DND-41 (cell line): ENCODE results near the gene MSI2.
"Not testable (repeated sequence)": the region's sequence is repeated elsewhere in the genome, so short reads cannot be mapped to it uniquely, and the experiment has no call there.

Source experiments
- ATAC-seq: fragments of 200-7000 bp; cut with Tn5 transposase; 3 replicates; pipeline ENCODE4 v1.9.1; 2021; ENCODE audit warnings: low read depth; ENCODE audit not compliant: insufficient read depth
- DNase-seq: peaks from one replicate; pipeline ENCODE4 v3.0.0-alpha.2; 2020
- H2AFZ ChIP-seq: 2 replicates; pipeline ENCODE4 v1.6.0; 2012; ENCODE audit warnings: low read depth, low read length
- H3K27ac ChIP-seq: 2 replicates; pipeline ENCODE4 v1.5.1; 2012; ENCODE audit warnings: low read length, inconsistent platforms
- H3K27me3 ChIP-seq: fragments of 200-600 bp; sonication (generic); 2 replicates; pipeline ENCODE4 v1.6.0; 2012; ENCODE audit warnings: low read length, mild to moderate bottlenecking, inconsistent platforms; ENCODE audit not compliant: insufficient read depth, poor library complexity
- H3K36me3 ChIP-seq: 2 replicates; pipeline ENCODE4 v1.5.1; 2012; ENCODE audit warnings: low read length, inconsistent platforms; ENCODE audit not compliant: insufficient read depth
- H3K4me1 ChIP-seq: 2 replicates; pipeline ENCODE4 v1.5.1; 2012; ENCODE audit warnings: mild to moderate bottlenecking, low read length; ENCODE audit not compliant: insufficient read depth
- H3K4me2 ChIP-seq: 2 replicates; pipeline ENCODE4 v1.6.0; 2012; ENCODE audit warnings: mild to moderate bottlenecking, moderate library complexity, low read length, inconsistent platforms; ENCODE audit not compliant: insufficient read depth
- H3K4me3 ChIP-seq, 2 experiments: fragments of 200-600 bp in 1 of 2; shearing (Covaris generic) in 1 of 2; 2 replicates each; pipeline ENCODE4 v1.5.1; 2012 to 2016; ENCODE audit warnings: inconsistent platforms in 2 of 2, low read length in 2 of 2, mild to moderate bottlenecking in 2 of 2, low read depth in 1 of 2, moderate library complexity in 1 of 2
- H3K79me2 ChIP-seq: 2 replicates; pipeline ENCODE4 v1.6.0; 2012; ENCODE audit warnings: low read length, inconsistent platforms; ENCODE audit not compliant: insufficient read depth
- H3K9ac ChIP-seq: 2 replicates; pipeline ENCODE4 v1.6.0; 2012; ENCODE audit warnings: low read depth, mild to moderate bottlenecking, inconsistent platforms, low read length, moderate library complexity
- H3K9me3 ChIP-seq: 2 replicates; pipeline ENCODE4 v1.5.1; 2012; ENCODE audit warnings: low read length, moderate library complexity, mild to moderate bottlenecking, inconsistent platforms; ENCODE audit not compliant: insufficient read depth, severe bottlenecking
- H4K20me1 ChIP-seq: 2 replicates; pipeline ENCODE4 v1.6.0; 2012; ENCODE audit warnings: low read length; ENCODE audit not compliant: insufficient read depth
- EZH2 ChIP-seq: IDR thresholded peaks from 3 replicates; pipeline ENCODE4 v1.6.1; 2012; ENCODE audit warnings: borderline replicate concordance, low read depth, mild to moderate bottlenecking, moderate library complexity, low read length, inconsistent platforms; ENCODE audit not compliant: severe bottlenecking
- TF ChIP-seq, protein P1 (sequence below): IDR thresholded peaks from 2 replicates; pipeline ENCODE4 v1.5.1; 2012; ENCODE audit warnings: borderline replicate concordance, low read length, moderate library complexity, mild to moderate bottlenecking; ENCODE audit not compliant: poor library complexity, severe bottlenecking; ENCODE audit errors: extremely low read depth

The MSI2 gene

DNA sequence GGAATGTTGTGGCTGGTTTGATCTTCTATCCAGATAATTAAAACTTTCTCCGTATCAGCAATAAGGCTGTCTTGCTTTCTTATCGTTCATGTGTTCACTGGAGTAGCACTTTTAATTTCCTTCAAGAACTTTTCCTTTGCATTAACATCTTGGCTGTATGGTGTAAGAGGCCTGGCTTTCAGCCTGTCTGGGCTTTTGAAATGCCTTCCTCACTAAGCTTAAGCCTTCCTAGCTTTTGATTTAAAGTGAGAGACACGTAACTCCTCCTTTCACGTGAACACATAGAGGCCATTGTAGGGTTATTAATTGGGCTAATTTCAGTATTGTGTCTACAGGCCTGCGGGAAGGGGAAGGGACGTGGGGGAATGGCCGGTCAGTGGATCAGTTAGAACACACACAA lies 42.9 kb downstream of the MSI2 start:
- peaks cover 100% of the 10 kb centered on the region for H3K79me2 ChIP-seq

DNA sequence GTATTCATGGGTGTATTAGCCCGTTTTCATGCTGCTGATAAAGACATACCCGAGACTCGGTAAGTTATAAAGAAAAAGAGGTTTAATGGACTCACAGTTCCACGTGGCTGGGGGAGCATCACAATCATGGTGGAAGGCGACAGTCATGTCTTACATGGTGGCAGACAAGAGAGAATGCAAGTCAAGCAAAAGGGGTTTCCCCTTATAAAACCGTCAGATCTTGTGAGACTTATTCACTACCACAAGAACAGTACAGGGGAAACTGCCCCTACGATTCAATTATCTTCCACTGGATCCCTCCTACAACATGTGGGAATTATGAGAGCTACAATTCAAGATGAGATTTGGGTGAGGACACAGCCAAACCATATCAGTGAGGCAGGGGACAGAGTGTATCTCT lies 44.3 kb downstream of the MSI2 start:
- H3K9ac ChIP-seq, ATAC-seq, H3K9me3 ChIP-seq, H2AFZ ChIP-seq, H3K4me3 ChIP-seq, H3K4me2 ChIP-seq, H3K27me3 ChIP-seq, DNase-seq: not testable (repeated sequence)
- H4K20me1 ChIP-seq: peaks cover 74% of the 10 kb centered on the region
- peaks cover 94% of the 10 kb centered on the region for H3K36me3 ChIP-seq
- peaks cover 100% of the 10 kb centered on the region for H3K79me2 ChIP-seq
- peaks cover 18% of the 10 kb centered on the region; the same call in 1 of the 2 replicates for H3K4me1 ChIP-seq
- H3K27ac ChIP-seq: peak overlapping the region; percentile 2; the same call in 1 of the 2 replicates

More for the DNA sequence above, 42.9 kb downstream of the MSI2 start:
- DNase-seq (no peak), ATAC-seq (no peak)
- peak overlapping the region; percentile 48 for H3K27ac ChIP-seq
- H3K4me1 ChIP-seq: peaks cover 28% of the 10 kb centered on the region
- no peak overlapping the region for H3K4me3 ChIP-seq
- no peak overlapping the region for H3K4me2 ChIP-seq
- peaks cover 73% of the 10 kb centered on the region for H4K20me1 ChIP-seq
- H3K9me3 ChIP-seq: peaks cover 5% of the 10 kb centered on the region
- H3K36me3 ChIP-seq: peaks cover 96% of the 10 kb centered on the region
- H2AFZ ChIP-seq: no peak overlapping the region
- no peak overlapping the region for H3K9ac ChIP-seq
- H3K27me3 ChIP-seq: no peaks in the 10 kb centered on the region
- no peak for TF ChIP-seq EZH2
- TF ChIP-seq, protein P1, sequence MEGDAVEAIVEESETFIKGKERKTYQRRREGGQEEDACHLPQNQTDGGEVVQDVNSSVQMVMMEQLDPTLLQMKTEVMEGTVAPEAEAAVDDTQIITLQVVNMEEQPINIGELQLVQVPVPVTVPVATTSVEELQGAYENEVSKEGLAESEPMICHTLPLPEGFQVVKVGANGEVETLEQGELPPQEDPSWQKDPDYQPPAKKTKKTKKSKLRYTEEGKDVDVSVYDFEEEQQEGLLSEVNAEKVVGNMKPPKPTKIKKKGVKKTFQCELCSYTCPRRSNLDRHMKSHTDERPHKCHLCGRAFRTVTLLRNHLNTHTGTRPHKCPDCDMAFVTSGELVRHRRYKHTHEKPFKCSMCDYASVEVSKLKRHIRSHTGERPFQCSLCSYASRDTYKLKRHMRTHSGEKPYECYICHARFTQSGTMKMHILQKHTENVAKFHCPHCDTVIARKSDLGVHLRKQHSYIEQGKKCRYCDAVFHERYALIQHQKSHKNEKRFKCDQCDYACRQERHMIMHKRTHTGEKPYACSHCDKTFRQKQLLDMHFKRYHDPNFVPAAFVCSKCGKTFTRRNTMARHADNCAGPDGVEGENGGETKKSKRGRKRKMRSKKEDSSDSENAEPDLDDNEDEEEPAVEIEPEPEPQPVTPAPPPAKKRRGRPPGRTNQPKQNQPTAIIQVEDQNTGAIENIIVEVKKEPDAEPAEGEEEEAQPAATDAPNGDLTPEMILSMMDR: no peak

DNA sequence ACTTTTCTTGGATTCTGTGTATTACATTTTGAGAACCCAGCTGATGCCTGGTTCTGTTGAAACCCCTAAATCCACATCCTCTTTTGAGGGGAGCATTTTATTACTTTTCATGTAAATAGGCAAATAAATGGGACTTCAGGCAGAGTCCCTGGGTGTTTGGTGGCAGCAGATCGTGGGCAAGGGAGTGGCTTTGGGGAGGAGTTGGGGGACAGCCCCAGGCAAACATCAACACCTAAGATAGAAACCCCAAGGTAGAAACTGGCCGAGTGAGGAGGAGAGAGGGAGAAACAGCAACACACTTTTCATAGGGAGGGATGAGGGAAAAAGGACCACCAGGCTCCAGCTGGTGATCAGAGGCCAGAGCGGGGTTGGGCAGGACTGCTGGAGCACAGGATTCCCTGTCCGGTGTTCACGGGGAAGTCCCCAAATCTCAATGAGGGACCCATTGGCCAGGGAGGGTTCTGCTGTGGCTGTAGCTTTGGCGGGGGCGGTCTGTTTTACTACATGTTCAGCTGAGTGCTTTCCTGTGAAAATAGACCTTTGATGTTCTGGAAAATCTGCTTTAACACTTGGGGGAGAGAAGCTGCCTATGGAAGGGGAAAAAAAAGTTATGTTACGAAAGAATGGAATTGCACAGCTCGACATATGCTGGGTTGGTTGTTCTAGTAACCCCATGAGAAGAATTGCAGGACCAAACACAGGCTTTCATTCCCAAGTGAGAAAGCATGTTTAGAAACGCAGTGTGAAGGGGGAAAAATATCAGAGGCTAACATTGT lies 46.6 kb downstream of the MSI2 start:
- H4K20me1 ChIP-seq: peaks cover 89% of the 10 kb centered on the region
- no peak for TF ChIP-seq EZH2
- TF ChIP-seq, protein P1: no peak
- peaks cover 94% of the 10 kb centered on the region for H3K36me3 ChIP-seq
- H3K4me1 ChIP-seq: peaks cover 18% of the 10 kb centered on the region; the same call in 1 of the 2 replicates
- H3K9ac ChIP-seq: no peak overlapping the region
- no peak overlapping the region for H2AFZ ChIP-seq
- ATAC-seq (no peak), DNase-seq (no peak)
- H3K27me3 ChIP-seq: no peaks in the 10 kb centered on the region
- no peaks in the 10 kb centered on the region for H3K9me3 ChIP-seq
- peak overlapping the region; percentile 43 for H3K27ac ChIP-seq
- H3K4me3 ChIP-seq: no peak overlapping the region
- H3K4me2 ChIP-seq: no peak overlapping the region
- peaks cover 100% of the 10 kb centered on the region for H3K79me2 ChIP-seq

DNA sequence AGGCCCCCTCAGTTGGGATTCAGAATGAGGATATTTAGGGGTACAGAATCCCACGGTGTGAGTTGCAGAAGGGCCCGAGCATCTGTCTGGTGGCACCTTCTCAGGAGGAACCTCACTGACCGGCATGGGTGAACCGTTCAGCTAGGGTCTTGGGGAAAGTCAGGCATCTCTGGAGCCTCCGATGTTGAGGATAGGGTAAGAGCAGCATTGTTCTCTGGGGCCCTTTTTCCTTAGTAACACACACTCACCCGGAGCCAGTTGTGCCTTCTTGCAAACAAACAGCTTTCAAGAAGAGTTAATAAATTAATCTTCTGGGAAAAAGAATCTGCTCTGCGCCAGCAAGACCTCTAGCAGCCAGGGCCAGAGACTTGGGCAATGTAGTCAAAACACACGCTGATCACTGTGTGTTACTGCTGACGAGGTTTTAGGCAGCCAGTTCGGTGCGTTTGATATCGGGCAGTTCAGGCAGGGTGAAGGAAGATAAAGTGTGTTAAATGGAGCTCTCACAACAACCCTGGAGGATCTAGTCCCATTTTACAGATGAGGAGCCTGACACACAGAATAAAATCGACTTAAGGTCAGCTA lies 48.9 kb downstream of the MSI2 start:
- ATAC-seq (no peak), DNase-seq (no peak)
- no peak overlapping the region for H3K9ac ChIP-seq
- TF ChIP-seq EZH2: no peak
- TF ChIP-seq, protein P1: no peak
- no peaks in the 10 kb centered on the region for H3K9me3 ChIP-seq
- peak overlapping the region; percentile 24; the same call in 1 of the 2 replicates for H3K27ac ChIP-seq
- H3K4me2 ChIP-seq: no peak overlapping the region
- H3K27me3 ChIP-seq: no peaks in the 10 kb centered on the region
- no peak overlapping the region for H2AFZ ChIP-seq
- H3K4me1 ChIP-seq: peaks cover 21% of the 10 kb centered on the region; the same call in 1 of the 2 replicates
- H3K4me3 ChIP-seq: no peak overlapping the region
- peaks cover 100% of the 10 kb centered on the region for H3K79me2 ChIP-seq
- H3K36me3 ChIP-seq: peaks cover 95% of the 10 kb centered on the region
- peaks cover 93% of the 10 kb centered on the region for H4K20me1 ChIP-seq
